GM12878 (cell line): ENCODE results near the gene SEBOX. TPM values are rescaled to one million over a fixed set of nuclear protein-coding genes. Genes with fewer than 3 reads are reported as not detected.

Experiments
- CBFB ChIP-seq: IDR thresholded peaks from 2 replicates; pipeline ENCODE4 v1.6.1; 2016; ENCODE audit warnings: antibody characterized with exemption, low read depth
- CREM ChIP-seq: IDR thresholded peaks from 2 replicates; pipeline ENCODE4 v1.6.1; 2014; ENCODE audit warnings: antibody characterized with exemption, low read depth
- EGR1 ChIP-seq, 2 experiments: IDR thresholded peaks; 1 replicate in 1 of 2; 2 replicates in 1 of 2; pipeline ENCODE4 v1.6.1; 2011 to 2012; ENCODE audit warnings: low read depth in 2 of 2, low read length in 2 of 2, borderline replicate concordance in 1 of 2, mild to moderate bottlenecking in 1 of 2, moderate library complexity in 1 of 2
- ETV6 ChIP-seq, 2 experiments: fragments of 450-650 bp in 1 of 2; IDR thresholded peaks in 1 of 2; conservative IDR thresholded peaks in 1 of 2; 2 replicates each; pipeline ENCODE4 v1.6.1; 2014; ENCODE audit warnings: antibody characterized with exemption in 1 of 2, borderline replicate concordance in 1 of 2, low read depth in 1 of 2, mild to moderate bottlenecking in 1 of 2, moderate library complexity in 1 of 2
- FOS ChIP-seq: IDR thresholded peaks from 3 replicates; pipeline ENCODE4 v1.6.1; 2011; ENCODE audit warnings: borderline replicate concordance; ENCODE audit not compliant: insufficient read length; ENCODE audit errors: extremely low read depth
- JUNB ChIP-seq: IDR thresholded peaks from 2 replicates; pipeline ENCODE4 v1.6.1; 2016; ENCODE audit warnings: antibody characterized with exemption, mild to moderate bottlenecking
- NR2C1 ChIP-seq: fragments of 450-650 bp; IDR thresholded peaks from 2 replicates; pipeline ENCODE4 v1.6.1; 2017; ENCODE audit warnings: antibody characterized with exemption, mild to moderate bottlenecking, moderate library complexity
- PAX8 ChIP-seq: fragments of 450-650 bp; IDR thresholded peaks from 2 replicates; pipeline ENCODE4 v1.6.1; 2017; ENCODE audit warnings: mild to moderate bottlenecking, moderate library complexity
- SMAD5 ChIP-seq: IDR thresholded peaks from 2 replicates; pipeline ENCODE4 v1.6.1; 2016; ENCODE audit warnings: antibody characterized with exemption, low read depth
- SREBF2 ChIP-seq: IDR thresholded peaks from 2 replicates; pipeline ENCODE4 v1.6.1; 2012; ENCODE audit warnings: mild to moderate bottlenecking, low read length
- SUZ12 ChIP-seq: fragments of 200-600 bp; sonication (generic); IDR thresholded peaks from one replicate; pipeline ENCODE4 v1.6.1; 2018; ENCODE audit warnings: antibody characterized with exemption, mild to moderate bottlenecking; ENCODE audit not compliant: unreplicated experiment
- TARDBP ChIP-seq: IDR thresholded peaks from 2 replicates; pipeline ENCODE4 v1.6.1; 2016; ENCODE audit warnings: borderline replicate concordance
- TCF3 ChIP-seq: IDR thresholded peaks from 2 replicates; pipeline ENCODE4 v1.6.1; 2012; ENCODE audit warnings: low read depth, mild to moderate bottlenecking, low read length, borderline replicate concordance; ENCODE audit not compliant: insufficient read depth
- YY1 ChIP-seq: IDR thresholded peaks from 2 replicates; pipeline ENCODE4 v1.6.1; 2011; ENCODE audit warnings: low read depth, mild to moderate bottlenecking, low read length
- ZSCAN29 ChIP-seq: fragments of 450-650 bp; IDR thresholded peaks from 2 replicates; pipeline ENCODE4 v1.6.1; 2017; ENCODE audit warnings: mild to moderate bottlenecking, moderate library complexity
- polyA plus RNA-seq, 11 experiments: library from polyadenylated mRNA; depleted of rRNA in 4 of 11; unstranded in 6 of 11; stranded (reverse) in 5 of 11; fragments of >200 nt; fragmentation: Nextera tagmentation in 4 of 11; fragmentation: Illumina TruSeq in 1 of 11; extraction: Ambion mirVana in 4 of 11; extraction: Trizol in 1 of 11; gene quantifications; 1 replicate in 1 of 11; 2 replicates in 10 of 11; pipeline versions ENCODE4 v1.2.1 to v1.2.3, GENCODE V29; 2011 to 2016; ENCODE audit warnings: inconsistent platforms in 2 of 11, missing spikeins in 2 of 11, low read depth in 1 of 11
- total RNA-seq, 4 experiments: library from RNA; depleted of rRNA in 3 of 4; stranded (reverse); fragments of >200 nt in 3 of 4; fragmentation: Illumina TruSeq in 1 of 4; extraction: Trizol in 1 of 4; gene quantifications; 2 replicates each; pipeline versions ENCODE4 v1.2.1 to v1.2.3, GENCODE V29; 2013 to 2021
- TF ChIP-seq, protein P1 (sequence below): fragments of 450-650 bp; conservative IDR thresholded peaks from 2 replicates; pipeline ENCODE4 v1.6.1; 2017; ENCODE audit warnings: mild to moderate bottlenecking, moderate library complexity
- TF ChIP-seq, protein P2 (sequence below): fragments of 450-650 bp; IDR thresholded peaks from 2 replicates; pipeline ENCODE4 v1.6.1; 2017; ENCODE audit warnings: antibody characterized with exemption, mild to moderate bottlenecking, moderate library complexity
- TF ChIP-seq, protein P3 (sequence below): fragments of 450-650 bp; formaldehyde crosslinking; IDR thresholded peaks from 2 replicates; pipeline ENCODE4 v1.4.0; 2022; ENCODE audit warnings: mild to moderate bottlenecking, moderate library complexity

The SEBOX gene
- total and polyA plus RNA-seq, 10 of the 15 experiments (the other 5 are each of a cell fraction or from before 2014, with no cell fraction given), result not detected

- TF ChIP-seq EGR1 (IDR thresholded peaks at IDR 0.05; ENCODE audit: borderline replicate concordance in 1 of 2, low read depth in 2 of 2, low read length in 2 of 2), result peak in 1 of 2 experiments; percentile 8; a peak in 2 of 3 replicates
- TF ChIP-seq, protein P1, sequence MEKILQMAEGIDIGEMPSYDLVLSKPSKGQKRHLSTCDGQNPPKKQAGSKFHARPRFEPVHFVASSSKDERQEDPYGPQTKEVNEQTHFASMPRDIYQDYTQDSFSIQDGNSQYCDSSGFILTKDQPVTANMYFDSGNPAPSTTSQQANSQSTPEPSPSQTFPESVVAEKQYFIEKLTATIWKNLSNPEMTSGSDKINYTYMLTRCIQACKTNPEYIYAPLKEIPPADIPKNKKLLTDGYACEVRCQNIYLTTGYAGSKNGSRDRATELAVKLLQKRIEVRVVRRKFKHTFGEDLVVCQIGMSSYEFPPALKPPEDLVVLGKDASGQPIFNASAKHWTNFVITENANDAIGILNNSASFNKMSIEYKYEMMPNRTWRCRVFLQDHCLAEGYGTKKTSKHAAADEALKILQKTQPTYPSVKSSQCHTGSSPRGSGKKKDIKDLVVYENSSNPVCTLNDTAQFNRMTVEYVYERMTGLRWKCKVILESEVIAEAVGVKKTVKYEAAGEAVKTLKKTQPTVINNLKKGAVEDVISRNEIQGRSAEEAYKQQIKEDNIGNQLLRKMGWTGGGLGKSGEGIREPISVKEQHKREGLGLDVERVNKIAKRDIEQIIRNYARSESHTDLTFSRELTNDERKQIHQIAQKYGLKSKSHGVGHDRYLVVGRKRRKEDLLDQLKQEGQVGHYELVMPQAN, result no peak
- peak; percentile 12; the same call in 1 of the 2 replicates for TF ChIP-seq YY1
- TF ChIP-seq, protein P2, sequence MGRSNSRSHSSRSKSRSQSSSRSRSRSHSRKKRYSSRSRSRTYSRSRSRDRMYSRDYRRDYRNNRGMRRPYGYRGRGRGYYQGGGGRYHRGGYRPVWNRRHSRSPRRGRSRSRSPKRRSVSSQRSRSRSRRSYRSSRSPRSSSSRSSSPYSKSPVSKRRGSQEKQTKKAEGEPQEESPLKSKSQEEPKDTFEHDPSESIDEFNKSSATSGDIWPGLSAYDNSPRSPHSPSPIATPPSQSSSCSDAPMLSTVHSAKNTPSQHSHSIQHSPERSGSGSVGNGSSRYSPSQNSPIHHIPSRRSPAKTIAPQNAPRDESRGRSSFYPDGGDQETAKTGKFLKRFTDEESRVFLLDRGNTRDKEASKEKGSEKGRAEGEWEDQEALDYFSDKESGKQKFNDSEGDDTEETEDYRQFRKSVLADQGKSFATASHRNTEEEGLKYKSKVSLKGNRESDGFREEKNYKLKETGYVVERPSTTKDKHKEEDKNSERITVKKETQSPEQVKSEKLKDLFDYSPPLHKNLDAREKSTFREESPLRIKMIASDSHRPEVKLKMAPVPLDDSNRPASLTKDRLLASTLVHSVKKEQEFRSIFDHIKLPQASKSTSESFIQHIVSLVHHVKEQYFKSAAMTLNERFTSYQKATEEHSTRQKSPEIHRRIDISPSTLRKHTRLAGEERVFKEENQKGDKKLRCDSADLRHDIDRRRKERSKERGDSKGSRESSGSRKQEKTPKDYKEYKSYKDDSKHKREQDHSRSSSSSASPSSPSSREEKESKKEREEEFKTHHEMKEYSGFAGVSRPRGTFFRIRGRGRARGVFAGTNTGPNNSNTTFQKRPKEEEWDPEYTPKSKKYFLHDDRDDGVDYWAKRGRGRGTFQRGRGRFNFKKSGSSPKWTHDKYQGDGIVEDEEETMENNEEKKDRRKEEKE, result no peak
- no peak for TF ChIP-seq ZSCAN29
- no peak for TF ChIP-seq SUZ12
- TF ChIP-seq SREBF2, result no peak
- TF ChIP-seq NR2C1, result 0 out of 2 replicates have a peak, but pooled peaks have one; percentile 25
- TF ChIP-seq ETV6 (conservative IDR thresholded peaks at IDR 0.05 in 1 of 2, IDR thresholded peaks at IDR 0.05 in 1 of 2; ENCODE audit: borderline replicate concordance in 1 of 2, low read depth in 1 of 2), result no peak
- TF ChIP-seq, protein P3, sequence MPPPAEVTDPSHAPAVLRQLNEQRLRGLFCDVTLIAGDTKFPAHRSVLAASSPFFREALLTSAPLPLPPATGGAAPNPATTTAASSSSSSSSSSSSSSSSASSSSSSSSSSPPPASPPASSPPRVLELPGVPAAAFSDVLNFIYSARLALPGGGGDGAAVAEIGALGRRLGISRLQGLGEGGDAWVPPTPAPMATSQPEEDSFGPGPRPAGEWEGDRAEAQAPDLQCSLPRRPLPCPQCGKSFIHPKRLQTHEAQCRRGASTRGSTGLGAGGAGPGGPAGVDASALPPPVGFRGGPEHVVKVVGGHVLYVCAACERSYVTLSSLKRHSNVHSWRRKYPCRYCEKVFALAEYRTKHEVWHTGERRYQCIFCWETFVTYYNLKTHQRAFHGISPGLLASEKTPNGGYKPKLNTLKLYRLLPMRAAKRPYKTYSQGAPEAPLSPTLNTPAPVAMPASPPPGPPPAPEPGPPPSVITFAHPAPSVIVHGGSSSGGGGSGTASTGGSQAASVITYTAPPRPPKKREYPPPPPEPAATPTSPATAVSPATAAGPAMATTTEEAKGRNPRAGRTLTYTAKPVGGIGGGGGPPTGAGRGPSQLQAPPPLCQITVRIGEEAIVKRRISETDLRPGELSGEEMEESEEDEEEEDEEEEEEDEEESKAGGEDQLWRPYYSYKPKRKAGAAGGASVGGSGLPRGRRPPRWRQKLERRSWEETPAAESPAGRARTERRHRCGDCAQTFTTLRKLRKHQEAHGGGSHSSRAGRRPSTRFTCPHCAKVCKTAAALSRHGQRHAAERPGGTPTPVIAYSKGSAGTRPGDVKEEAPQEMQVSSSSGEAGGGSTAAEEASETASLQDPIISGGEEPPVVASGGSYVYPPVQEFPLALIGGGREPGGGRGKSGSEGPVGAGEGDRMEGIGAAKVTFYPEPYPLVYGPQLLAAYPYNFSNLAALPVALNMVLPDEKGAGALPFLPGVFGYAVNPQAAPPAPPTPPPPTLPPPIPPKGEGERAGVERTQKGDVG (CRISPR knock-in tag), result no peak
- TF ChIP-seq JUNB, result no peak
- TF ChIP-seq CREM, result peak; percentile 76
- TF ChIP-seq SMAD5, result peak; percentile 61; the same call in 1 of the 2 replicates
- peak; percentile 32; the same call in 1 of the 2 replicates for TF ChIP-seq CBFB
- no peak for TF ChIP-seq FOS
- no peak for TF ChIP-seq PAX8
- TF ChIP-seq TARDBP, result 0 out of 2 replicates have a peak, but pooled peaks have one; percentile 20
- 0 out of 2 replicates have a peak, but pooled peaks have one; percentile 15 for TF ChIP-seq TCF3
These were observed 19.5 kb upstream of the SEBOX start (continued) for GRCh38 chr17:28384281-28385036.
